OCI-LY7 (cell line): ENCODE measurements around the gene BLVRB. TPM values are rescaled to one million over a fixed set of nuclear protein-coding genes. Genes with fewer than 3 reads are reported as not detected.
"Not testable (repeated sequence)": the region's sequence is repeated elsewhere in the genome, so short reads cannot be mapped to it uniquely, and the experiment has no call there.

Experiments
- BruUV-seq: library from RNA; stranded (reverse); fragments of 400-500 nt; replicated peaks from 2 replicates; lab custom pipeline; 2021; lab: Mats Ljungman, UMichigan
- CTCF ChIA-PET: fragments of 300-600 bp; sonication (Branson Sonifier 250); formaldehyde crosslinking; loops from one replicate; lab custom pipeline; 2022; ENCODE audit warnings: antibody characterized with exemption; ENCODE audit not compliant: unreplicated experiment; lab: Charles Lee
- POLR2A ChIA-PET: fragments of 300-600 bp; sonication (Branson Sonifier 250); formaldehyde crosslinking; loops from one replicate; lab custom pipeline; 2022; ENCODE audit warnings: antibody characterized with exemption; lab: Charles Lee
- DNase-seq: peaks from one replicate; pipeline ENCODE4 v3.0.0-alpha.2; 2015; ENCODE audit warnings: low spot score
- H2AFZ ChIP-seq: fragments of 200-600 bp; sonication (generic), shearing (Covaris generic); 2 replicates; pipeline ENCODE4 v1.6.1; 2014; ENCODE audit warnings: mild to moderate bottlenecking, antibody characterized with exemption, low read length, moderate library complexity
- H3K27ac ChIP-seq: fragments of 200-600 bp; sonication (generic); 2 replicates; pipeline ENCODE4 v1.5.1; 2014; ENCODE audit warnings: mixed run types, low read depth, mild to moderate bottlenecking, moderate library complexity, low read length, inconsistent platforms; ENCODE audit not compliant: poor library complexity, severe bottlenecking
- H3K36me3 ChIP-seq: fragments of 200-600 bp; sonication (generic); 2 replicates; pipeline ENCODE4 v1.6.1; 2014; ENCODE audit warnings: mild to moderate bottlenecking, antibody characterized with exemption, low read length, moderate library complexity, mixed read lengths; ENCODE audit not compliant: insufficient read depth
- H3K4me1 ChIP-seq: fragments of 200-600 bp; sonication (generic); 2 replicates; pipeline ENCODE4 v1.5.1; 2014; ENCODE audit warnings: mild to moderate bottlenecking, low read length; ENCODE audit not compliant: insufficient read depth, poor library complexity, severe bottlenecking
- H3K4me2 ChIP-seq: fragments of 200-600 bp; sonication (generic); 2 replicates; pipeline ENCODE4 v1.6.1; 2014; ENCODE audit warnings: mild to moderate bottlenecking, low read length
- H3K4me3 ChIP-seq: fragments of 200-600 bp; sonication (generic); 2 replicates; pipeline ENCODE4 v1.5.1; 2014; ENCODE audit warnings: mild to moderate bottlenecking, low read depth, low read length; ENCODE audit not compliant: poor library complexity, severe bottlenecking
- H3K79me2 ChIP-seq: fragments of 200-600 bp; sonication (generic); 2 replicates; pipeline ENCODE4 v1.6.1; 2016; ENCODE audit warnings: low read depth, mild to moderate bottlenecking, low read length, moderate library complexity, mixed read lengths; ENCODE audit not compliant: insufficient read depth
- H3K9me2 ChIP-seq: fragments of 200-600 bp; sonication (generic); 2 replicates; pipeline ENCODE4 v1.6.1; 2016; ENCODE audit warnings: mild to moderate bottlenecking, low read length, mixed read lengths; ENCODE audit not compliant: insufficient read depth
- H3K9me3 ChIP-seq: fragments of 200-600 bp; sonication (generic); 2 replicates; pipeline ENCODE4 v1.6.1; 2014; ENCODE audit warnings: mild to moderate bottlenecking, mixed run types, low read length, mixed read lengths
- H4K20me1 ChIP-seq: fragments of 200-600 bp; sonication (generic); 2 replicates; pipeline ENCODE4 v1.6.1; 2014; ENCODE audit warnings: mild to moderate bottlenecking, antibody characterized with exemption, low read length, moderate library complexity, mixed read lengths; ENCODE audit not compliant: insufficient read depth
- CTCF ChIP-seq: fragments of 200-600 bp; sonication (generic); conservative IDR thresholded peaks from 2 replicates; pipeline ENCODE4 v1.5.1; 2014; ENCODE audit warnings: mild to moderate bottlenecking, antibody characterized with exemption, low read length, moderate library complexity, mixed read lengths
- EZH2phosphoT487 ChIP-seq: fragments of 200-600 bp; sonication (generic); IDR thresholded peaks from 2 replicates; pipeline ENCODE4 v1.6.1; 2018; ENCODE audit warnings: low read depth, borderline replicate concordance, mild to moderate bottlenecking, mixed run types, antibody characterized with exemption, low read length, moderate library complexity, mixed read lengths
- intact Hi-C: fragments of 100-400 bp; cut with micrococcal nuclease; formaldehyde crosslinking; loops from one replicate; pipeline ENCODE4 v1.10.0; 2022; ENCODE audit not compliant: unreplicated experiment
- total RNA-seq, 2 experiments: library from RNA; depleted of rRNA in 1 of 2; stranded (reverse); fragments of >200 nt in 1 of 2; shearing (Covaris generic) in 1 of 2; gene quantifications; 2 replicates each; pipeline ENCODE4 v1.2.3, GENCODE V29; 2014 to 2022

Gene BLVRB
- total RNA-seq, 2 experiments from 2014 or later = 45.0 to 48.5 TPM

DNA sequence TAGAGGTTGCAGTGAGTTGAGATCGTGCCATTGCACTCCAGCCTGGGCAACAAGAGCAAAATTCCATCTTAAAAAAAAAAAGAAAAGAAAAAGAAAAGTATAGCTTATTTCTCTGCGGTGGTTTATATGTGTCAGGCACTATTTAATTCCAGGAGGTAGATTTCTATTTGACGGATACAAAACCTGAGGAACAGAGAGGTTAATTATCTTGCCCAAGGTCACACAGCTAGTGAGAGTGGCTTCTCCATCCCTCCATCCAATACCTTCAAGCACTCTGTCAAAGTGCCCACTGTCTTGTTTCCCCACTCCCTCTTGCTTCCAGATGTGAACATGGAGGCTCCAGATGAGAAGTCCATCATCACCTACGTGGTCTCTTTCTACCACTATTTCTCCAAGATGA is 36.1 kb upstream of the BLVRB start:
- H3K27ac ChIP-seq = no peak overlapping the region
- BruUV-seq = no TSS peak
- CTCF ChIA-PET = no interaction called here
- intact Hi-C loops = no loop called here
- POLR2A ChIA-PET = interaction anchor here (0.6 to 0.7 kb wide), 2 partner anchors 9 to 47 kb away, joined by 3 to 4 read pairs; no protein-coding TSS in a partner anchor
- H3K4me3 ChIP-seq = no peak overlapping the region
- no peak overlapping the region for H3K4me2 ChIP-seq
- no peaks in the 10 kb centered on the region for H4K20me1 ChIP-seq
- no peaks in the 10 kb centered on the region for H3K36me3 ChIP-seq
- no peak overlapping the region for H2AFZ ChIP-seq
- no peak for TF ChIP-seq EZH2phosphoT487
- TF ChIP-seq CTCF = no peak
- DNase-seq = no peak
- H3K9me2 ChIP-seq = no peaks in the 10 kb centered on the region
- H3K4me1 ChIP-seq = no peaks in the 10 kb centered on the region
- no peaks in the 10 kb centered on the region for H3K9me3 ChIP-seq
- no peaks in the 10 kb centered on the region for H3K79me2 ChIP-seq

DNA sequence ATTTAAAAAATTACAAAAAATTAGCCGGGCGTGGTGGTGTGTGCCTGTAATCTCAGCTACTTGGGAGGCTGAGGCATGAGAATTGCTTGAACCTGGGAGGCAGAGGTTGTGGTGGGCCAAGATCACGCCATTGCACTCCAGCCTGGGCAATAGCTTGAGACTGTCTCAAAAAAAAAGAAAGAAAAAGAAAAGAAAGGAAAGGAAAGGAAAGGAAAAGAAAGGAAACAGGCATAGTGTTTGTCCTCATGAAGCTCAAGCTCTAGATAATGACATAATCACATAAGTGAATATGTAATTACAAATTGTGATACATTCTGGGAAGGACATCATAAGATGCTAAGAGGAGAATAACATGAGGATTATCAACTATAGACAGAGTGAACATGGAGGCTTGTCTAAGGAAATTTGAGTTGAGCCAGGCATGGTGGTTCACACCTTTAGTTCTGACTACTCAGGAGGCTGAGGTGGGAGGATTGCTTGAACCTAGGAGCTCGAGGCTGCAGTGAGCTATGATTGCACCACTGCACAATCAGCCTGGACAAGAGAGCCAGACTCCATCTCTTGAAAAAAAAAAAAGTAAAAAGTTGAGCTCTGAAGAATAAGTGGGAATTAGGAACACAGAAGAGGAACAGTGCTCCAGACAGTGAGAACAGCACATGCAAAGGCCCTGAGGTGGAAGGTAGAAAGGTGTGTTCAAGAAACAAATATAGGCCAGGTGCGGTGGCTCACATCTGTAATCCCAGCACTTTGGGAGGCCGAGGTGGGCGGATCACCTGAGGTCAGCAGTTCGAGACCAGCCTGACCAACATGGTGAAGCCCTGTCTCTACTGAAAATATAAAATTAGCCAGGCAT is 35.4 kb upstream of the BLVRB start:
- H3K9me3 ChIP-seq, H3K9me2 ChIP-seq, BruUV-seq, H3K36me3 ChIP-seq, intact Hi-C loops, H3K79me2 ChIP-seq, CTCF ChIA-PET, H4K20me1 ChIP-seq, DNase-seq, H3K4me3 ChIP-seq, POLR2A ChIA-PET, H3K4me1 ChIP-seq, H3K27ac ChIP-seq, H2AFZ ChIP-seq, H3K4me2 ChIP-seq: not testable (repeated sequence)

DNA sequence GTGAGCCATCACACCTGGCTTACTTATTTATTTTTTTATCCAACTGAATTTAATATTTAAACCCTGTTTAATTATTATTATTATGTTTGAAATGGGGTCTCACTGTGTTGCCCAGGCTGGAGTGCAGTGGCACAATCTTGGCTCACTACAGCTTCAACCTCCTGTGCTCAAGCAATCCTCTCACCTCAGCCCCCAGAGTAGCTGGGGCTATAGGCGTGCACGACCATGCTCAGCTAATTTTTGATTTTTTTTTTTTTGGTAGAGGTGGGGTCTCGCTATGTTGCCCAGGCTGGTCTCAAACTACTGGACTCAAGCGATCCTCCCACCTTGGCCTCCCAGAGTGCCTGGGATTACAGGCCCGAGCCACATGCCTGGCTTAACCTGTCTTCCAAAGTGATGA is 33.8 kb upstream of the BLVRB start:
- Histone ChIP-seq H3K79me2 (no peaks in the 10 kb centered on the region), H3K36me3 (no peaks in the 10 kb centered on the region), H3K4me3 (no peak overlapping the region), H3K4me2 (no peak overlapping the region), H3K4me1 (no peaks in the 10 kb centered on the region), H2AFZ (no peak overlapping the region), H4K20me1 (no peaks in the 10 kb centered on the region), H3K9me2 (no peaks in the 10 kb centered on the region), H3K27ac (no peak overlapping the region), H3K9me3 (no peaks in the 10 kb centered on the region)
- CTCF ChIA-PET = no interaction called here
- TF ChIP-seq EZH2phosphoT487 (no peak), CTCF (no peak)
- POLR2A ChIA-PET = interaction anchor here (0.6 to 0.7 kb wide), 2 partner anchors 8 to 489 kb away, joined by 3 read pairs; no protein-coding TSS in a partner anchor
- DNase-seq = no peak
- intact Hi-C loops = no loop called here
- no TSS peak for BruUV-seq
